HG02610 (cell line): ENCODE results near the gene RBM34.
"Not testable (repeated sequence)": the region's sequence is repeated elsewhere in the genome, so short reads cannot be mapped to it uniquely, and the experiment has no call there.

ENCODE experiments used
- ATAC-seq: cut with Tn5 transposase; IDR thresholded peaks from one replicate; pipeline ENCODE4 v1.9.1; 2021; ENCODE audit warnings: mild to moderate bottlenecking, moderate library complexity; ENCODE audit not compliant: unreplicated experiment

The RBM34 gene

DNA sequence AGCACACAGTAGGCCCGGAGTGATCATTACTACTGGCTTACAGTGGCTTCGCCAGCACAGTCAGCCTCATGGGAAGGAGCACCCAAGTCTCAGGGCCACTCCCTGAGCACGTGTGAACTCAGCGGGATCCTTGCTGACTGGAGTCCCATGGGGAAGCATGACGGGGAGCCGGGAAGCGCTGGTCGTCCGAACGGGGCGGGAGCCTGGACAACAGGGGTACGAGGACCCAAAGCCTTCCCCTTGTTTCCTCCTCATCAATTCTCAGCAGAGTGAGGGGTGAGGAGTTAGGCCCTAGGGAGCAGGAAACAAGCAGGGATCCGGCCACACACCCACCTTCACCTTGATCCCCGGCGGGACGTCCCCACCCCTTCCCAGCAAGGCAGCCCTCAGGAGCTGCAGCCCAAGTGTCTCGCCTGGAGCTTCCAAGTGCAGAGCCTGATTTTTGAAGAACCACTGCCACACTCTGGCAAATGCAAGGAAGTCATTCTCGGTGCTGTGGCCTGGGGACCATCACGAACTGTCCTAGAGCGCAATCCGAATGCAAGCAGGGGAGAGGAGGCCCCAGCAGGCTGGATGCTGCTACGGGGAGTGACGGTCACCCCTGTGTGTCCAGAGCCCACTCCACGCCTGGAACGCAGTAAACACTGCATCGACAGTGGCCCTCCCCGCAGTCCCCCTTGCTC, 67.9 kb downstream of the RBM34 start:
- no peak for ATAC-seq

DNA sequence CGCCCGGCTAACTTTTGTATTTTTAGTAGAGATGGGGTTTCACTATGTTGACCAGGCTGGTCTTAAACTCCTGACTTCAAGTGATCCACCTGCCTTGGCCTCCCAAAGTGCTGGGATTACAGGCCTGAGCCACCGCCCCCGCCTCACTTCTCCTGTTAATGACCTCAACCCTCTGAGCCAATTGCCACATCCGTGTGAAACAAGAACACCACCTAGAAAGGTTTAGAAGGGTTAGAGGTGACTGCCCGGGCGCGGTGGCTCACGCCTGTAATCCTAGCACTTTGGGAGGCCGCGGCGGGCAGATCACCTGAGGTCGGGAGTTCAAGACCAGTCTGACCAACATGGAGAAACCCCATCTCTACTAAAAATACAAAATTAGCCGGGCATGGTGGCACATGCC, 68.6 kb downstream of the RBM34 start:
- ATAC-seq = not testable (repeated sequence)

- ATAC-seq = not testable (repeated sequence)
These were observed 69.0 kb downstream of the RBM34 start for GRCh38 chr1:235092045-235092406.

- ATAC-seq = not testable (repeated sequence)
These were observed 69.6 kb downstream of the RBM34 start for GRCh38 chr1:235091319-235092044.

DNA sequence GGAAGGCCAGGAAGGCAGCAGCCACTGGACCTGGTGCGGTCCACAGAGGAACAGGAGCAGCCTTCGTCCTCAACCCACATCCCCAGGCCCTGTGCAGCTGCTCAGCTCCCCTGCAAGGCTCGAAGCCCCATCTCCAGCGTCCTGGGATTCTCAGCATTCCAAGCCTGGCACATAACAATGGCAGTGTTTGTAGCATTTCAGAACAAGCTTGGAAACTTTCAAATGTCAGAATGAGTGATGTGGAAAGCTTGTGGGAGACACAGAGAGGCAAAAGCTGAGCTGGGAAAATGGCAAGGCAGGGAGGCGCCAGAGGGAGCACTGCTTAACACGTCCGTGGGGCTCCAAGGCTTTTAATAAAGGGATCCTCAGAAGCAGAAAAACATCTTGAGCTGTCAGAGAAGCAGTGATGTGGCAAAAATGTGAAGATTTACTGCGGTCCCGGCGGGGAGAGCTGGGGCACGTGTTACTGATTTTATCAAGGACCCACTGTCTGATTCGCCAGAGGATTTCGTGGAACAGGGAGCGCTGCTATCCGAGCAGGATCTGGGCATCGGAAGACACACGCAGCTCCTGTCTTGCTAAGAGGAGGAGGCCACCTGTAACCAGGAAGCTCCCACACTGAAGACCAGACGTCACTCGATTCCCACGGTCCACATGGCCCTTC, 70.5 kb downstream of the RBM34 start:
- ATAC-seq = no peak

DNA sequence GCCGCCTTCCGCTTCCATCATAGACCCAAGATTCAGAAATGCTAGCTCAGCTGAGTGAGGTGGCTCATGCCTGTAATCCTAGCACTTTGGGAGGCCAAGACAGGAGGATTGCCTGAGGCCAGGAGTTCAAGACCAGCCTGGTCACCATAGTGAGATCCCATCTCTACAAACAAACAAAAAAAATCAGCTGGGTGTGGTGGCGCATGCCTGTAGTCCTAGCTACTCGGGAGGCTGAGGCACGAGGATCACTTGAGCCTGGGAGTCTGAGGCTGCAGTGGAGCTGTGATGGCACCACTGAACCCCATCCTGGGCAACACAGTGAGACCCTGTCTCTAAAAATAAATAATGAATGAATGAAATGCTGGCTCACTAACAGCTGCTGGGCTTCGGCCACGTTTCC, 72.1 kb downstream of the RBM34 start:
- ATAC-seq = no peak

DNA sequence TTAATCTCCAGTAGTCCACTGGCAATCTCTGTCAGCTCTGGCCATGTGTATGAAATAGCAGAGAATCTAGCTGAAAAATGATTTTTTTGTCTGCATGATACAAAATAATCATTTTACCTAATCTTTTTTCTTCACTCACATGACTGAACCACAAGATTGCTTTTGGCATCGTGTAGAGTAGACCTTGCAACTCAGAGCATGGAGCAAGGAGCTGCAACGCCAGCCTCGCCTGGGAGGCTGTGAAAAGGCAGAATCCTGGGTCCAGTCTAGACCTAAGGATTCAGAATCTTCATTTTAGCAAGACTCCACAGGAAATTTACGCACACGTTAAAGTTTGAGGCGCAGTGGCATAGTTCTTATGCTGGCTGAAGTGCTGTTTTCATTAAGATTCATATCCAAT, 72.6 kb downstream of the RBM34 start:
- ATAC-seq = no peak

DNA sequence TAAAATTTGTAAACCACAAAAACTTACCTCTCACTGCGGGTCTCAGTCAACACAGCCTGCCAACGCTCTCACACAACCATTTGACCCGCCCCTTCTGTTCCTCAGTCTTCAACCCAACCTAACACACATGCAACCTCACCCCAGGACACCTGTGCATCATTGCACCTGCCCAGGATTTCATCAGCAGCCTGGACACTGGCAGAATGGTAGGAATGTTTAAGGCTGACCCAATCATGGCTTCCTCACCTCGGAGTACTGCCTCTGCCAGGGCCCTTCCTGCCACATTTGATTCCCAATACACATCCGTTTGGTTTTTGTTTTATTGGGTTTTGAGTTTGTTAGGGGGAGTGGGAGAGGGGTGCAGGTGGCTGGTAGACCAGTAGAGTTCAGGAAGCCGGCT, 73.1 kb downstream of the RBM34 start:
- ATAC-seq = no peak

- not testable (repeated sequence) for ATAC-seq
These were observed 75.5 kb downstream of the RBM34 start for GRCh38 chr1:235085411-235086117.
